HG03064 (cell line): ENCODE measurements around the gene LRRC28.

Experiments
- ATAC-seq: cut with Tn5 transposase; IDR thresholded peaks from one replicate; pipeline ENCODE4 v1.9.1; 2021; ENCODE audit warnings: low read depth; ENCODE audit not compliant: unreplicated experiment

Gene LRRC28

GRCh38 chr15:99412626-99413025 lies 161.3 kb downstream of the LRRC28 start:
- ATAC-seq, result no peak

- ATAC-seq, result no peak
Observed at GRCh38 chr15:99413955-99414754, 162.9 kb downstream of the LRRC28 start.

GRCh38 chr15:99414755-99415731 lies 163.8 kb downstream of the LRRC28 start:
- ATAC-seq, result no peak

- no peak for ATAC-seq
Observed at GRCh38 chr15:99416191-99417188, 165.2 kb downstream of the LRRC28 start.

- no peak for ATAC-seq
Observed at GRCh38 chr15:99421172-99421656, 169.9 kb downstream of the LRRC28 start.

GRCh38 chr15:99421758-99422157 lies 170.5 kb downstream of the LRRC28 start:
- no peak for ATAC-seq

- no peak for ATAC-seq
Observed at GRCh38 chr15:99423186-99424130, 172.2 kb downstream of the LRRC28 start.

GRCh38 chr15:99424131-99424571 lies 172.9 kb downstream of the LRRC28 start:
- ATAC-seq, result no peak

GRCh38 chr15:99424978-99425656 lies 173.8 kb downstream of the LRRC28 start:
- ATAC-seq, result peak; percentile 76

- ATAC-seq, result no peak
Observed at GRCh38 chr15:99425657-99426301, 174.5 kb downstream of the LRRC28 start.

- ATAC-seq, result no peak
Observed at GRCh38 chr15:99426431-99427105, 175.3 kb downstream of the LRRC28 start.

GRCh38 chr15:99427210-99427609 lies 175.9 kb downstream of the LRRC28 start:
- no peak for ATAC-seq

GRCh38 chr15:99427668-99428361 lies 176.5 kb downstream of the LRRC28 start:
- ATAC-seq, result no peak

- ATAC-seq, result no peak
Observed at GRCh38 chr15:99429681-99430081, 178.4 kb downstream of the LRRC28 start.

- ATAC-seq, result no peak
Observed at GRCh38 chr15:99430881-99431401, 179.7 kb downstream of the LRRC28 start.

- no peak for ATAC-seq
Observed at GRCh38 chr15:99431661-99432091, 180.4 kb downstream of the LRRC28 start.
